Bronchial epithelial cell (primary cell): Measurements from ENCODE around the gene HMGCS1. TPM values are rescaled to one million over a fixed set of nuclear protein-coding genes. Genes with fewer than 3 reads are reported as not detected.

Source experiments
- DNase-seq: peaks from one replicate; pipeline ENCODE4 v3.0.0-alpha.2; 2010; ENCODE audit warnings: low read depth
- FAIRE-seq: peaks from 2 replicates; lab custom pipeline; 2011; peaks lifted over from hg19 to GRCh38; lab: Jason Lieb, UNC
- H3K27me3 ChIP-seq: 2 replicates; pipeline ENCODE4 v1.5.1; 2011; ENCODE audit warnings: low read length; ENCODE audit not compliant: control insufficient read depth, insufficient read depth
- H3K36me3 ChIP-seq: 2 replicates; pipeline ENCODE4 v1.5.1; 2011; ENCODE audit warnings: low read length; ENCODE audit not compliant: control insufficient read depth, insufficient read depth
- H3K4me3 ChIP-seq: 2 replicates; pipeline ENCODE4 v1.5.1; 2011; ENCODE audit warnings: mild to moderate bottlenecking, low read depth, low read length, control low read depth
- CTCF ChIP-seq: IDR thresholded peaks from 2 replicates; pipeline ENCODE4 v1.5.1; 2011; ENCODE audit warnings: mild to moderate bottlenecking, moderate library complexity, low read length, control low read depth, inconsistent platforms; ENCODE audit not compliant: insufficient read depth, severe bottlenecking
- total RNA-seq: library from RNA; depleted of rRNA; stranded (reverse); fragments of >200 nt; gene quantifications from 2 replicates; pipeline ENCODE4 v1.2.1, GENCODE V29; 2014

Gene HMGCS1
- total RNA-seq, 1 donor from 2014 or later, result 55.5 TPM

GRCh38 chr5:43303242-43303641 is 10.0 kb downstream of the HMGCS1 start:
- DNase-seq (no peak), FAIRE-seq (no peak)
- TF ChIP-seq CTCF, result no peak
- Histone ChIP-seq H3K27me3 (no peaks in the 10 kb centered on the region), H3K4me3 (no peak overlapping the region), H3K36me3 (peaks cover 3% of the 10 kb centered on the region)

DNA sequence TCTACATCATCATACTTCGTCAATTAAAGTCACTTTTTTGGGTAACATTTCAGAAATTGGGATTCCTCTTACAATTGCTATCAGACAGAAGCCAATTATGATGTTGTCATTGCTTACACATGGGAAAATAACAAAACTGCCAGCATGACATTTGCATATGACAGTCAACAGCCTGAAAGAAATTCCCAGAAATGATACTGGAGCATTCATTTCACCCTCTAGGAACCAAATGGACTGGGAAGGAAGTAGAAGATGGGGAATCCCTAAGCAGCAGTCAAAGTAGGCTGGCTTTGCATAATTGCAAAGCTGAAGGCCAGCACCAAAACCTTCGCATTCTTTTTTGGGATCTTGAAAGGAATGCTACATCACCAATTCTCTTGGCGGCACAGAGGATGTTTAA is 10.7 kb downstream of the HMGCS1 start:
- Histone ChIP-seq H3K36me3 (peaks cover 5% of the 10 kb centered on the region), H3K4me3 (no peak overlapping the region), H3K27me3 (no peaks in the 10 kb centered on the region)
- DNase-seq (no peak), FAIRE-seq (no peak)
- no peak for TF ChIP-seq CTCF

GRCh38 chr5:43301653-43302091 is 11.5 kb downstream of the HMGCS1 start:
- no peak overlapping the region for H3K4me3 ChIP-seq
- FAIRE-seq, result no peak
- TF ChIP-seq CTCF, result no peak
- H3K36me3 ChIP-seq, result peaks cover 8% of the 10 kb centered on the region
- no peaks in the 10 kb centered on the region for H3K27me3 ChIP-seq
- DNase-seq, result no peak

- H3K4me3 ChIP-seq, result no peak overlapping the region
- H3K27me3 ChIP-seq, result no peaks in the 10 kb centered on the region
- DNase-seq, result no peak
- no peak for FAIRE-seq
- peaks cover 9% of the 10 kb centered on the region for H3K36me3 ChIP-seq
- no peak for TF ChIP-seq CTCF
Observed at GRCh38 chr5:43300112-43300511, 13.1 kb downstream of the HMGCS1 start.

DNA sequence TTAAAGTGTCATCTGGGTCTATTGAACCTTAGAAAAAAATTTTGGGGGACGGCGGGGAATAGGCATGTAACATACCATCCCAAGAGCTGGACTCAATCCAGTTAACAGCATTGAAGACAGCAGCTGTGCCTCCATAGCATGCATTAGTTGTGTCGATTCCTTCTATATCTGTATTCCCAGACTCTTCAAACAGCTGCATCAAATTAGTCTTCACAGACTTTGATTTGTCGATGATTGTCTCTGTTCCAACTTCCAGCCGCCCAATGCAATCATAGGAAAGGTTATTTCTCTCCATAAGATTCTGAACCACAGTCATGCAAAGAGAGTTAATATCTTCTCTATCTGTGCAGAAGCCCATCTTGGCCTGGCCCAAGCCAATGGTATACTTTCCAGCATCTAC is 14.8 kb downstream of the HMGCS1 start:
- Histone ChIP-seq H3K36me3 (peaks cover 14% of the 10 kb centered on the region), H3K4me3 (no peak overlapping the region), H3K27me3 (no peaks in the 10 kb centered on the region)
- no peak for TF ChIP-seq CTCF
- DNase-seq (no peak), FAIRE-seq (no peak)

DNA sequence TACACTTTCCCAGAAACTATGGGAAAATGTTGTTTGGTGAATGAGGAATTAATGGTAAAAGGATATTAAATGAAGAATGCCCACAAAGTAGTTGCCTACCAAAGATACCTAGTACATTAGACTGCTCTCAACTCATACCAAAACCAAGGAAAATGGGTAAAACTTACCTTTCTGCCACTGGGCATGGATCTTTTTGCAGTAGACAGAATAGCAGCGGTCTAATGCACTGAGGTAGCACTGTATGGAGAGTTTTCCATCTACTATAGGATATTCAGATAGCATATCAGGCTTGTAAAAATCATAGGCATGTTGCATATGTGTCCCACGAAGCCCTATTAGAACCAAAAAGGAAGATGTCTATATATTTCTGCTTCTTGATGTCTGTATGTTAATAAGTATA is 16.4 kb downstream of the HMGCS1 start:
- no peak for TF ChIP-seq CTCF
- peaks cover 16% of the 10 kb centered on the region for H3K36me3 ChIP-seq

More for the DNA sequence above, 16.4 kb downstream of the HMGCS1 start:
- Histone ChIP-seq H3K4me3 (no peak overlapping the region), H3K27me3 (no peaks in the 10 kb centered on the region)
- no peak for DNase-seq
- FAIRE-seq, result no peak
